HG03139 (cell line): ENCODE data around the gene ACSBG1.

Experiments
- ATAC-seq: cut with Tn5 transposase; IDR thresholded peaks from one replicate; pipeline ENCODE4 v1.9.1; 2021; ENCODE audit not compliant: unreplicated experiment

ACSBG1 gene

DNA sequence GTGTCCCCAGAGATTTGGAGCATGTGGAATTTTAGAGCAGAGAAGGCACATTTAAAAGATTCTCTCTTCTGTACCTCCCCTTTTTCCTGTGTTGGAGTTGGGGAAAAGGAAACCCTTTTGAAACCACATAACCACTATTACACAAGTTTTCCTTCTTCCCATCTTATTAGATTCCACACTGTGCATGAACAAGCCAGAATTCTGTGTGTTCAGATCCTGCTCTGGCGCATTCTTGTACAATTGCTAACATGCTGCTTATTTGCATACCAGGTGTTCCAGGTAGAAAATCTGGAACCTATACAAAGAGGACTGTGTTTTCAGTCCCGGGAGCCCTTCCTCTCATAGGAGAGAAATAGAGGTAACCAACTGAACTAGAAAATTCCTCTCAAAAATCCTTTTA lies 100.6 kb downstream of the ACSBG1 start:
- ATAC-seq = no peak

- ATAC-seq = peak; percentile 68
Measured at GRCh38 chr15:78131295-78132061, 102.9 kb downstream of the ACSBG1 start, which contains the start of gene CIB2. Gene CIB2, minus strand, starts transcription at chr15:78131445. Its CDS starts 230 bp downstream, at chr15:78131215.

DNA sequence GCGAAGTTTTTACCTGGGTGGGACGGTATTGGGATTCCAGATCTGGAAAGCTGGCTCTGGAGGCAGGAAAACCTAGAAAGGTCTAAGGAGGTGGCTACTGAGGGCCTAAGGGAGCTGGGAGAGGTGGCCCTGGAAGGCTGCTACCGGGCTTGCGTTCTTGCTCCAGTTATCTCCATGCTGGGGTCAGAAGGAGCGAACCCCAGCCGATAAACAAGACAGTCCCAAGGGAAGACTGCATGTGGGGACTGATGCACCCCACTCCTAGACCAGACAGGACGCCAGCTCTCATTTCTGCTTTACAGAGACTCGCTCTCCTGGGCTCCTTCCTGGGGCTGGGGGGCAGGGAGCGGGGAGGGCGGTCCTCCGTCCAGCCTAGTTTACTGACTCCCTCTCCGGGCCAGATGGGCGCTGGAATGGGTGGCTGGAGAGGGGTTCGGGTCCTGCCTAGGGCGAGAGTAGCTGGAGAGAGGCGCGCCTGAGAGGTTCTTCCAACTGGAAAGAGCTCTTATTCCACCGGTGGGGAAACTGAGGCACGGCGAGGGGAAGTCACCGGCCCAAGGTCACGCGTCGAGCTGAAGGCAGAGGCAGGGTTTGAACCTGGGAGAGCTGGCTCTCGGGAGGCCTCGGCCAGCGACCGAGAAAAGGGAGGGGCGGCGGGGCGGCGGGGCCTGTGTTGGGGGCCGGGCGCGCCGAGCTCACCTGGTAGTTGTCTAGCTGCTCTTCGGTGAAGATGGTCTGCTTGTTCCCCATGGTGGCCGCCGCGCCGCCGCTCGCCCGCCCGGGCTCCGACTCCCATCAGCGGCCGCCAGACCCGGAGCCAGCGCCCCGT lies 103.7 kb downstream of the ACSBG1 start:
- ATAC-seq = no peak

DNA sequence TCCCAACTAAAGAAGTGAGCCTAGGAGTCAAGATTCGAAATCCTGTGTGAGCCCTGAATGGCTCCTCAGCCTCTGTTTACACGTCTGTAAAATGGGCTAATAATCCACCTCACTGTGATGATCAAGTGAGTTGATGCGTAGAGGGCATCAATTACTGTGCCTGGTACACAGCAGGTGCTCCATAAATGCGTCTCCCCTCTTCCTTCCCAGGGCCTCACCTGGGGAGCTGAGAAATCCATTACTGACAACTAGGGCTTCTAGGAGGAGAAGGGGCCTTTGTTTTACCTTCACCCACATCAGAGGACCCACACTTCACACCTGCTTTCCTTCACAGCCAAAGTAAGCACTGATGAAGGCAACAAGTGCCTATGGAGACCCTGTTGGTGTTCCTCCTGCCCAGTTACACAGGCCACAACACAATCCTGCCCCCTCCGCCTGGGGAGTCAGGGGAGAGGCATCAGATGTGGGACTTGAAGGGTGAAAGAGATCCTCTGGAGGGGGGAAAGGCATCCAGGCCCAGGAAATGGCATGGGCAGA lies 104.5 kb downstream of the ACSBG1 start:
- ATAC-seq = no peak

DNA sequence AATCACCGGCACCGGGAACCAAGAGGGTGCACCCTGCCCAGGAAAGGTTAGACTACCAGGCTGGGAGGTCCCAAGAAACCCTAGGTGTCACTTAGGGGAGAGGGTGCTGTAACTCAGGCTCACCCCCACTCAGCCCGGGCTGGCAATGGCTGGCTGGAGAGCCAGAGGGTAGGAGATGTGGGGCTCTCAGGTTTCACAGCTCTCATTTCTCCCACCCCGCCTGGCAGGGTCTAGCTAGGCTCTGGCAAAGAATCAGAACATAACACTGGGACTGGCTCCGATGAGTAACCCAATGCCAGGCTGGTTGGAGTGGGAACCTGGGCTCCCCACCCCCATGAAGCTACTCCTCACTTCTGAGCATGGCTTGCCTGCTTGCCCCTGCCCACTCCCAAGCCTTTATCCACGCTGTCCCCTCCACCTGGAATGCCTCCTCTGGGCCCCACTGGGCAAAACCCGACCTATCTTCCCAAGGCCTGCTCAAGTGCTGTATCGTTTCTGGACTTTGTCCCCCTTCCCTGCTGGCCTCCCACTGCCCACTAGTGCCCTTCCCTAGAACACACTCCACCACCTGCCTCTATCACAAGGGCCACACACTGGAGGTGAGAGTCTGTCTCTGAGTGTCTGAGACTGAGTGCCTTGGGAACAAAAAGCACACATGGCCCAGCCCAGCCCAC lies 105.2 kb downstream of the ACSBG1 start:
- no peak for ATAC-seq

DNA sequence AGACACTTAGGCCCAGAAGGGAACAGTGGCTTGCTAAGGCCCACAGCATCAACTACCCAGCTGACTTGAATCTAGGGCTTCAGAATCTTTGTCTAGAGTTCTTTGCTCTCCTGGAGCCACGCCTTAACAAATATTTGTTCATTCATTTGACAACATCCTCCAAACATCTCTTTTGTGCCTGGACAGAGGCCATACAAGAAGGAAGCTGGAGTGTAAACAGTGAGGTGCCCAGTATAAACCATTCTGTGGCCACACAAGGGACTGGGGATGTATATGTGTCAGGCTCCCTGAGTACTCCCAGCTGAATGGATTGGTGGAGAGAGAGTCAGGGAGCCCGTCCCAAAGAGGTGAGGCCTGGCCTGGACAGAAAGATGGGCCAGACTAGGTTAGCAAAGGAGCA lies 106.5 kb downstream of the ACSBG1 start:
- ATAC-seq = no peak

- ATAC-seq = no peak
Measured at GRCh38 chr15:78125267-78125666, 109.1 kb downstream of the ACSBG1 start.

DNA sequence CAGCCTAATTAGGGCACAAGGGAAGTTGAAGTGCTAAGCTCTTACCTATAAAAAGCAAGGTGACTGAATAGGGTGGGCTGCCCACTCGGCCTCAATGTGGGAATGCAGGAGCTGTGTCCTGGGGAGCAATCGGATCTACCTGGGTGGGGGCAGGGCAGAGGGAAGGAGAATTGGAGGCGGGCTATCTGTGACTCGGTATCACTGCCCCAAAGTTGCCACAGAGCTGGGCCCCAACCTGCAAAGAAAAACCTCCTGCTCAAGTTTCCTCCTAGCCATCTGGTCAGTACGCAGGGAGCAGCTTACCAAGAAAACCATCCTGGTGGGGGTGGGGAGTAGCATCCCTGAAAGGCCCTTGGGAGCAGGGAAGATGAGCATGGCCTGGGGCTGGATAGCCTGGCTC lies 113.8 kb downstream of the ACSBG1 start:
- ATAC-seq = no peak
